Tibial nerve (tissue), 4 donors: Measurements from ENCODE around the gene PRR30. TPM values are rescaled to one million over a fixed set of nuclear protein-coding genes. Genes with fewer than 3 reads are reported as not detected.

ENCODE experiments used
- DNase-seq, 2 donors: peaks; one replicate each; pipeline ENCODE4 v3.0.0-alpha.2; 2019; ENCODE audit warnings: low spot score in 2 of 2
- H3K27ac ChIP-seq, 4 donors: fragments of 200-600 bp; sonication (generic) in 3 of 4; one replicate each; pipeline ENCODE4 v1.5.1; 2017 to 2019; ENCODE audit warnings: mild to moderate bottlenecking in 1 of 4
- H3K27me3 ChIP-seq, 2 donors: fragments of 200-600 bp; sonication (generic) in 1 of 2; one replicate each; pipeline versions ENCODE4 v1.5.1 to v1.6.0; 2017 to 2019
- H3K36me3 ChIP-seq, 3 donors: fragments of 200-600 bp; sonication (generic); one replicate each; pipeline ENCODE4 v1.5.1; 2018 to 2019
- H3K4me1 ChIP-seq, 4 donors: fragments of 200-600 bp; sonication (generic) in 3 of 4; one replicate each; pipeline ENCODE4 v1.5.1; 2017 to 2019
- H3K4me3 ChIP-seq, 4 donors: fragments of 200-600 bp; sonication (generic) in 3 of 4; one replicate each; pipeline ENCODE4 v1.5.1; 2017 to 2019; ENCODE audit warnings: mild to moderate bottlenecking in 1 of 4, moderate library complexity in 1 of 4
- H3K9me3 ChIP-seq, 4 donors: fragments of 200-600 bp; sonication (generic) in 3 of 4; one replicate each; pipeline ENCODE4 v1.5.1; 2017 to 2019
- EP300 ChIP-seq, 2 donors: sonication (generic); formaldehyde crosslinking; IDR thresholded peaks; one replicate each; pipeline ENCODE4 v1.6.1; 2017; ENCODE audit warnings: antibody characterized with exemption in 2 of 2, mild to moderate bottlenecking in 1 of 2
- POLR2A ChIP-seq, 2 donors: fragments of 450-650 bp; IDR thresholded peaks; one replicate each; pipeline ENCODE4 v1.6.1; 2017; ENCODE audit warnings: antibody characterized with exemption in 2 of 2, mild to moderate bottlenecking in 2 of 2, moderate library complexity in 2 of 2
- WGBS, 2 donors: methylation state at CpG; one replicate each; pipeline ENCODE4 v1.1.5; 2018; 5-methylcytosine and 5-hydroxymethylcytosine counted together
- total RNA-seq, 4 donors: library from RNA; depleted of rRNA; stranded (reverse); fragments of >200 nt; gene quantifications; one replicate each; pipeline ENCODE4 v1.1.0, GENCODE V29; 2016
- TF ChIP-seq, protein P1 (sequence below), 5 experiments: fragments of 200-600 bp in 3 of 5; fragments of 450-650 bp in 2 of 5; sonication (generic) in 3 of 5; IDR thresholded peaks; one replicate each; pipeline ENCODE4 v1.5.1; 2016 to 2019; ENCODE audit warnings: antibody characterized with exemption in 5 of 5, mild to moderate bottlenecking in 3 of 5, moderate library complexity in 2 of 5

The PRR30 gene
- total RNA-seq, 4 donors from 2014 or later = not detected

DNA sequence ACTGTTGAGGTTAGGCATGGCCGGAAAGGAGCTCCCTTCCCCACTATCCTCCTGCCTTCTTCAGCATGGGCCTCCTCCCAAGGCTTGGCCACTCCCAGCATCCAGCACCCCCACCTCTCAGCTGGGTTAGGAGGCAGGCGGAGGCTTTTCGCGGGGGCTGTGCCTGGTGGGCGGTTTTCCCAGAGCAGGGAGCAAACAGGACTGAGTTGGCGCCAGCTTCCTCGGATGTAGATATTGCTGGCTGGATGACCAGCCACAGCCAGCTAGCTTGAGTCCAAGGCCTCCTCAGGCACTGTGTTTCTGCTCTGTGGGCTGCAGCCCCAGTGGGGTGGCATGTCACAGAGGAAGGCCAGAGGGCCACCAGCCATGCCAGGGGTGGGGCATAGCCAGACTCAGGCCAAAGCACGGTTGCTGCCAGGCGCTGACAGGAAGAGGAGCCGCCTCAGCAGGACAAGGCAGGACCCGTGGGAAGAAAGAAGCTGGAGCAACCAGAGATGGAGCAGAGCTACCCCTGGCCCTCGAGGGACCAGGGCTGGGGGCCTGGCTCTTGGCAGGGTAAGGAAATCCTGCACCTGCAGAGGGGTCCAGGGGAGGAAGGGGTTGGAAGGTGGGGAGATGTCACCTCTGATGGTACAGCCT is 9.7 kb upstream of the PRR30 start, which contains the start of gene TCF23:
Gene TCF23, plus strand, starts transcription at position 204 of the 639 bp plus-strand sequence. Its CDS starts 130 bp downstream, at position 334.
- no peak within 1 kb of the TSS for H3K27ac ChIP-seq
- no peaks in the 10 kb centered on the region for H3K36me3 ChIP-seq
- H3K27me3 ChIP-seq = no peaks in the 10 kb centered on the region
- TF ChIP-seq EP300 (IDR thresholded peaks at IDR 0.05) (no peak), POLR2A (IDR thresholded peaks at IDR 0.05) (no peak)
- TF ChIP-seq, protein P1, sequence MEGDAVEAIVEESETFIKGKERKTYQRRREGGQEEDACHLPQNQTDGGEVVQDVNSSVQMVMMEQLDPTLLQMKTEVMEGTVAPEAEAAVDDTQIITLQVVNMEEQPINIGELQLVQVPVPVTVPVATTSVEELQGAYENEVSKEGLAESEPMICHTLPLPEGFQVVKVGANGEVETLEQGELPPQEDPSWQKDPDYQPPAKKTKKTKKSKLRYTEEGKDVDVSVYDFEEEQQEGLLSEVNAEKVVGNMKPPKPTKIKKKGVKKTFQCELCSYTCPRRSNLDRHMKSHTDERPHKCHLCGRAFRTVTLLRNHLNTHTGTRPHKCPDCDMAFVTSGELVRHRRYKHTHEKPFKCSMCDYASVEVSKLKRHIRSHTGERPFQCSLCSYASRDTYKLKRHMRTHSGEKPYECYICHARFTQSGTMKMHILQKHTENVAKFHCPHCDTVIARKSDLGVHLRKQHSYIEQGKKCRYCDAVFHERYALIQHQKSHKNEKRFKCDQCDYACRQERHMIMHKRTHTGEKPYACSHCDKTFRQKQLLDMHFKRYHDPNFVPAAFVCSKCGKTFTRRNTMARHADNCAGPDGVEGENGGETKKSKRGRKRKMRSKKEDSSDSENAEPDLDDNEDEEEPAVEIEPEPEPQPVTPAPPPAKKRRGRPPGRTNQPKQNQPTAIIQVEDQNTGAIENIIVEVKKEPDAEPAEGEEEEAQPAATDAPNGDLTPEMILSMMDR (IDR thresholded peaks at IDR 0.05) = no peak
- no peaks in the 10 kb centered on the region for H3K9me3 ChIP-seq
- no peaks in the 10 kb centered on the region for H3K4me1 ChIP-seq
- no peak within 1 kb of the TSS for H3K4me3 ChIP-seq
- DNase-seq = no peak
- WGBS, 2 donors = 54 to 67% methylated on average over 11 to 12 of the region's 12 CpGs

DNA sequence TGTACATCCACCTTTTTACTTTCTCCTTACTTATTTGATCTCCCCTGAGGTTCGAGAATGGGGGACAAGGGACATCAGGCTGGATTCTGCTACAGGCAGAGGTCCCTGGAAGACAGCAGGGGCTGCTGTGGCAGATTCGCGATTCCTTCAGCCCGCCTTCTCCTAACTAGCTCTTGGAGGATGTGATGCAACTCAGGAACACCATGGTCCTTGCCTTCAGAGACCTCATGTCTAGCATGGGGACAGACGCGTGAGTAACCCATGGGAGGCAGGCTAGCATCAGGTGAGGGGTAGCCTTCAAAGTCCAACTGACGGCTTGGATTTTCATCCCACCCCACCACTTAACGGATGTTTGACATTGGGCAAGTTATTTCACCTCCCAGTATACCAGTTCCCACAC is 8.7 kb upstream of the PRR30 start:
- WGBS, 2 donors = 92 to 94% methylated on average over 8 of the region's 8 CpGs
- TF ChIP-seq, protein P1 (IDR thresholded peaks at IDR 0.05) = no peak
- TF ChIP-seq POLR2A (IDR thresholded peaks at IDR 0.05) (no peak), EP300 (IDR thresholded peaks at IDR 0.05) (no peak)
- no peaks in the 10 kb centered on the region for H3K4me1 ChIP-seq
- H3K27ac ChIP-seq = no peak overlapping the region
- no peaks in the 10 kb centered on the region for H3K36me3 ChIP-seq
- no peak for DNase-seq
- H3K9me3 ChIP-seq = no peaks in the 10 kb centered on the region
- no peak overlapping the region for H3K4me3 ChIP-seq
- H3K27me3 ChIP-seq = no peaks in the 10 kb centered on the region

DNA sequence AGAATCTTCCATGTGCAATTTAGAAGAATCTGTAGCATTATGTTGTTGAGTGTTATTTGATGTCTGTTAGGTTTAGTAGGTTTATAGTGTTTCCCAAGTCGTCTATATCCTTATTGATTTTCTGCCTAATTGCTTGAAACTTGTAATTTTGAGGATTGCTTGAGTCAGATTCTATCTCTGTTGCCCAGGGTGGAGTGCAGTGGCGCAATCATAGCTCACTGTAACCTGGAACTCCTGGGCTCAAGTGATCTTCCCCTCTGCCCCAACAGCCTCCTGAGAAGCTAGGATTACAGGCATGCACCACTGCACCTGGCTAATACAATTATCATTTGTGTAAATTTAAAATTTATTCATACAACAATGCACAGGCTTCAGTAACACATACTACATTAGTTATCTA is 6.5 kb upstream of the PRR30 start:
- H3K27ac ChIP-seq = no peak overlapping the region
- no peaks in the 10 kb centered on the region for H3K4me1 ChIP-seq
- H3K4me3 ChIP-seq = no peak overlapping the region
- no peaks in the 10 kb centered on the region for H3K9me3 ChIP-seq
- no peak for DNase-seq
- TF ChIP-seq POLR2A (IDR thresholded peaks at IDR 0.05) (no peak), EP300 (IDR thresholded peaks at IDR 0.05) (no peak)
- TF ChIP-seq, protein P1 (IDR thresholded peaks at IDR 0.05) = no peak
- H3K27me3 ChIP-seq = no peaks in the 10 kb centered on the region
- no peaks in the 10 kb centered on the region for H3K36me3 ChIP-seq
- WGBS, 2 donors = 72 to 81% methylated on average over 2 of the region's 2 CpGs

DNA sequence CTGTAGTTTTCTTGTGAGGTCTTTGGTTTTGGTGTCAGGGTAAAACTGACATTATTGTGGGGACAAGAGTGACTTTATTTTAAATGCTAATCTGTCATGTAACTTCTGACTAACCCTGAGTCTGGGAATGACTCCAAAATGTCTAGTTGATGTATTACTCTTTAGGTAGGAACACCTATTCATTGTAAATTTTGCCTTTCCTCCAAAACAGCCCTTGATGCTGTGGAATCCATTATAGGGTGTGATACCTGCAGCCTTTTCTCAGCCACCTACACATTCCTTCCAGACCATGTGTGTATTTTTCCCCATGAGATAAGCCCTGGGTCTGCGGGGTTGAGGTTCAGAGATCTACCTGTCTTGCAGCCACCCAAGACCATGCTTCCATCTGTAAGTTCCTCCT is 4.1 kb upstream of the PRR30 start:
- Histone ChIP-seq H3K9me3 (no peaks in the 10 kb centered on the region), H3K27me3 (no peaks in the 10 kb centered on the region), H3K27ac (no peak overlapping the region), H3K36me3 (no peaks in the 10 kb centered on the region), H3K4me3 (no peak overlapping the region), H3K4me1 (no peaks in the 10 kb centered on the region)
- 100% methylated on average over 1 of the region's 1 CpG for WGBS, 2 donors
- no peak for TF ChIP-seq POLR2A (IDR thresholded peaks at IDR 0.05)
- TF ChIP-seq, protein P1 (IDR thresholded peaks at IDR 0.05) = no peak
- no peak for TF ChIP-seq EP300 (IDR thresholded peaks at IDR 0.05)
- DNase-seq = no peak

DNA sequence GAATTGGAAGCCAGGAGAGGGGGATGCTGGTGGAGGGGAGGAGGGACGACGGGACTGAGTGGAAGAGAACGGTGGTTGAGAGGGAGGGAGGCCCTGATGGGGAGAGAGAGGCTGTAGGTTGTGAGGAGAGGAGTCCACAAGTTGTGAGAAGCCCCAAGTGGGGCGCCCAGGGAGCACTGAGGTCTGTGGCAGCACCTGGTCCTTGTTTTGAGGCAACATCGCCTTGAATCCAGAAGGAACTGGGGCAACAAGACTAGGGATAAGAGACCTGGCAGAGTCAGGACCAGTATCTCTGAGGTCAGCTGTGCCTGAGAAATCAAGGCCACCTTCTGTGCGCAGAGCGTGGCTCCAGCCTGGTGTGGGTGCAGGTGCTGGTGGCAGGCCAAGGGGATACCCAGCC is 1.1 kb downstream of the PRR30 start:
- Histone ChIP-seq H3K9me3 (no peaks in the 10 kb centered on the region), H3K4me3 (no peak overlapping the region), H3K36me3 (no peaks in the 10 kb centered on the region), H3K4me1 (peaks cover 0 to 10% (median 7%) of the 10 kb centered on the region in 4 donors), H3K27ac (no peak overlapping the region), H3K27me3 (no peaks in the 10 kb centered on the region)
- TF ChIP-seq, protein P1 (IDR thresholded peaks at IDR 0.05) = no peak
- no peak for TF ChIP-seq EP300 (IDR thresholded peaks at IDR 0.05)
- TF ChIP-seq POLR2A (IDR thresholded peaks at IDR 0.05) = no peak
- 71 to 77% methylated on average over 7 of the region's 7 CpGs for WGBS, 2 donors
- no peak for DNase-seq
